IPS-18c (cell line): ENCODE measurements around the gene CD163L1.

Source experiments
- H3K4me3 ChIP-seq: 2 replicates; pipeline ENCODE4 v1.7.0; 2013; ENCODE audit warnings: low read depth, mild to moderate bottlenecking, low read length, moderate library complexity; ENCODE audit not compliant: insufficient read depth
- H3K9me3 ChIP-seq: one replicate; pipeline ENCODE4 v1.6.1; 2013; ENCODE audit warnings: mild to moderate bottlenecking, low read length, moderate library complexity; ENCODE audit not compliant: control insufficient read depth, insufficient read depth

Gene CD163L1

GRCh38 chr12:7434670-7435069 is 9.3 kb downstream of the CD163L1 start:
- Histone ChIP-seq H3K4me3 (no peak overlapping the region), H3K9me3 (no peaks in the 10 kb centered on the region)

GRCh38 chr12:7433276-7433822 is 10.6 kb downstream of the CD163L1 start:
- H3K9me3 ChIP-seq: no peaks in the 10 kb centered on the region
- no peak overlapping the region for H3K4me3 ChIP-seq

GRCh38 chr12:7431993-7432685 is 11.8 kb downstream of the CD163L1 start:
- Histone ChIP-seq H3K4me3 (no peak overlapping the region), H3K9me3 (no peaks in the 10 kb centered on the region)

GRCh38 chr12:7411343-7411742 is 32.6 kb downstream of the CD163L1 start:
- no peak overlapping the region for H3K4me3 ChIP-seq
- H3K9me3 ChIP-seq: no peaks in the 10 kb centered on the region

GRCh38 chr12:7404275-7404674 is 39.7 kb downstream of the CD163L1 start:
- no peak overlapping the region for H3K4me3 ChIP-seq
- H3K9me3 ChIP-seq: no peaks in the 10 kb centered on the region

DNA sequence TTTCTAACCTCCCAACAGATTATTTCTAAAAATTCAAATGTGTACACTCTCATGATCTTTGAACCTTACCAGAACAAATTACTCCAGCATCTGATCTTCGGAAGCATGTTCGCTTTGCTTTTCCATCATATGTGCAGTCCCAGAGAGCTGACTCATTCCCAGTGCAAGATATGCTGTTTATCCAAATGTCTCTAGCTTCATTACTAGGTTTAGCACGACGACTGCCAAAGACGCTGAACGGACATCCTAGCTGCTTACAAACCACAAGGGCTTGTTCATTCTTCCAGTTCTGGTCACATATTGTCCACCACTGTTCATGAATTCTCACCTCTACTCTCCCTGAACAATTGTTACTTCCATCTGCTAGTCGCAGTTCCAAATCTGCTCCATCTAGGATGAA is 40.5 kb downstream of the CD163L1 start:
- H3K4me3 ChIP-seq: no peak overlapping the region
- H3K9me3 ChIP-seq: no peaks in the 10 kb centered on the region

- Histone ChIP-seq H3K4me3 (no peak overlapping the region), H3K9me3 (no peaks in the 10 kb centered on the region)
Measured at GRCh38 chr12:7399089-7399488, 44.9 kb downstream of the CD163L1 start.

- Histone ChIP-seq H3K9me3 (no peaks in the 10 kb centered on the region), H3K4me3 (no peak overlapping the region)
Measured at GRCh38 chr12:7396418-7396817, 47.5 kb downstream of the CD163L1 start.

DNA sequence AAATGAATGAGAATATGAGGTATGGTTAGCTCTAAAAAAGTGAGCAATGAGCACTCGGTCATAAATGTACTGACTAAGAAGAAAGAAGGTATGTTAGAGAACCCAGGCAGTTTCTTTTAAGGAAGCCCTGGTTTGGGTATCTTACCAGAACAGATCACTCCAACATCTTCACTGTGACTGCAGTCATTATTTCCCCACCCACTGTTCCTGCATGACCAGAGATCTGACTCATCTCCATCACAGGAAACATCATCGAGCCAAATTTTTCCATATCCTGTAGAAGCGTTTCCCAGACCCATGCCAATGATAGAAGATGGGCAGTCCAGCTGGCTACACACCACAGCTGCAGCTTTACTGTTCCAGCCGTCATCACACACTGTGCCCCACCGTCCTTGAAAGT is 48.0 kb downstream of the CD163L1 start:
- H3K4me3 ChIP-seq: no peak overlapping the region
- no peaks in the 10 kb centered on the region for H3K9me3 ChIP-seq

DNA sequence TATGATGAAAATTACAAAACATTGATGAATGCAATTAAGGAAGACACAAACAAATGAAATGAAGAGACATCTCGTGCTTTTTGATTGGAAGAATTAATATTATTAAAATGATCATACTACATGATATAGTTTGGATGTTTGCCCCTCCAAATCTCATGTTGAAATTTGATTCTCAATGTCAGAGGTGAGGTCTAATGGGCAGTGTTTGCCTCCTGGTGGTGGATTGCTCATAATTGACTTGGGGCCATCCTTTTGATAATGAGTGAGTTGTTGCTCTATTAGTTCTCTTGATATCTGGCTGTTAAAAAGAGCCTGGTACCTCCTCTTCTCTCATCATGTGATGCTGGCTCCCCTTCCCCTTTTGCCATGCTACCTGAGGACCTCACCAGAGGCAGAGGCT is 56.7 kb downstream of the CD163L1 start:
- Histone ChIP-seq H3K4me3 (no peak overlapping the region), H3K9me3 (no peaks in the 10 kb centered on the region)

- Histone ChIP-seq H3K4me3 (no peak overlapping the region), H3K9me3 (no peaks in the 10 kb centered on the region)
Measured at GRCh38 chr12:7383157-7383556, 60.8 kb downstream of the CD163L1 start.

DNA sequence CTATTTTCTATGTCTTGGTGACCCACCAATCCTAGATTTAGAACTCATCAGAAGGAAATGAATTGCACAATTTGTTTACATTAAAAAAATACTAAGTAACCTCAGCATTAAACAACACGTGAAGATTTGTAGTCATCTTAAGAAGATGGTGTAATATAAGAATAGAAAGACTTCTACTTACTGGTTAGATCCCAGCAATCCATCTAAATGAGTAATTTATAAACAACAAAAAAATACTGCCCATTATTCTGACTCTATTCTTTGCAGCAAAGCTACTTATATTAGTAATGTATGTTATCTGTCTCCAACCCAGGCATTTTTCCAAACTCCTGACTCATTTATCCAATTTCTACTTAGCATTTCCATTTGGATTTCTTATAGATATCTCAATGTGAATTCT is 67.8 kb downstream of the CD163L1 start:
- Histone ChIP-seq H3K4me3 (no peak overlapping the region), H3K9me3 (no peaks in the 10 kb centered on the region)

DNA sequence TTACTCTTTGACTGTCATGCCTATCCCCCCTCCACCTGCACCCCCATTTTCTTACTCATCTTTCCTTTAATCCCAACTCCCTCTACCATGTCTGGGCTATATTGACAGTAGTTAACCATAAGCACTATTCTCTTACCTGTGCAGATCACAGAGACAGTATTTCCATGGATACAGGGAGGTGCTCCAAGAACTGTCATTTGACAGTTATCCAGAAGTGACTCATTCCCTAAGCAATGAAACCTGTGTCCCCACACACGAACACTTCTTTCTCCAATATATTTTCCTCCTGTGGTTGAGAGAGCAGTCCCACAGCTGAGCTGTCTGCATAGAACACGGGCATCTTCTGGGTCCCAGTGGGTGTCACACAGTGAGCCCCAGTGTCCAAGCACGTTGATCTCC is 68.8 kb downstream of the CD163L1 start:
- H3K9me3 ChIP-seq: no peaks in the 10 kb centered on the region
- no peak overlapping the region for H3K4me3 ChIP-seq

GRCh38 chr12:7374423-7375144 is 69.4 kb downstream of the CD163L1 start:
- Histone ChIP-seq H3K9me3 (no peaks in the 10 kb centered on the region), H3K4me3 (no peak overlapping the region)

DNA sequence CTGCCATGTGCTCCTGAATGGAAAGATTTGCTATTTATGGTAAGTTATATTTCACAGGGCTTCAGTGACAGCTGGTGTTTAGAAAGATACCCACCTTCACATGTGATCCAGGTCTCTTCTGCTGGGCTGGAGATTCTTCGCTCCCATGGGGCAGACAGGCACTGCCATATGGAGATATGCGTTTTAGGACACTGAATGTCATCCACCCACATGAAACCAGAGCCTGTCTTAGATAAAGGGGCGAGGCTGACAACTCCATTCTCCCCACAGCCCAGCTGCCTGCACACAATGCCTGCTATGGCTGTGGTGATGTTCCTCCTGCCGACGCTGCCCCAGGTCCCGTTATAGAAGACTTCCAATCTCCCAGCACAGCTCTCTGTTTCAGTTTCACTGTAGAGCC is 70.7 kb downstream of the CD163L1 start:
- H3K9me3 ChIP-seq: no peaks in the 10 kb centered on the region
- no peak overlapping the region for H3K4me3 ChIP-seq

GRCh38 chr12:7369274-7369729 is 74.7 kb downstream of the CD163L1 start:
- Histone ChIP-seq H3K9me3 (no peaks in the 10 kb centered on the region), H3K4me3 (no peak overlapping the region)

DNA sequence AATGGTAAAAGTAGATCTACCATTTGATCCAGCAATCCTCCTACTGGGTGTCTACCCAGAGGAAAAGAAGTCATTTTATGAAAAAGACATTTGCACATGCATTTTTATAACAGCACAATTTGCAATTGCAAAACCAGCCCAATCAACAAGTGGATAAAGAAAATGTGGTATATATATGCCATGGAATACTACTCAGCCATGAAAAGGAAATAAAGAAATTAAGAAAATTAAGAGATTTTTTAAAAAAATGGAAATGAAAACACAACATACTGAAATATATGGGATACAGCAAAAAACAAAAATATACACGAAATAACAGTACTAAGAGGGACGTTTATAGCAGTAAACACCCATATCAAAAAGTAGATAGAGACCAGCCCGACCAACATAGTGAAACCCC is 81.2 kb downstream of the CD163L1 start:
- Histone ChIP-seq H3K9me3 (no peaks in the 10 kb centered on the region), H3K4me3 (no peak overlapping the region)

- Histone ChIP-seq H3K4me3 (no peak overlapping the region), H3K9me3 (no peaks in the 10 kb centered on the region)
Measured at GRCh38 chr12:7361265-7361664, 82.7 kb downstream of the CD163L1 start.
